Stimulated activated naive CD8-positive, alpha-beta T cell treated with anti-CD3 and anti-CD28 coated beads, Interleukin-15, amount 100 ng/mL, for 72 hours (primary cell): ENCODE measurements around the gene VPS13D.

Experiments
- ATAC-seq: fragments of 150-1000 bp; cut with Tn5 transposase; 2 replicates; pipeline ENCODE4 v1.10.0; 2021; ENCODE audit warnings: mild to moderate bottlenecking, moderate library complexity
- DNase-seq, 2 donors: peaks; one replicate each; pipeline ENCODE4 v3.0.0; 2021 to 2022
- H3K27ac Mint-ChIP-seq, 2 donors: one replicate each; pipeline ENCODE4 v1.8.0; 2022; ENCODE audit warnings: mild to moderate bottlenecking in 2 of 2, mixed read lengths in 2 of 2, moderate library complexity in 2 of 2
- H3K27me3 Mint-ChIP-seq: one replicate; pipeline ENCODE4 v1.8.0; 2022; ENCODE audit warnings: mixed read lengths
- H3K4me1 Mint-ChIP-seq: one replicate; pipeline ENCODE4 v1.8.0; 2022; ENCODE audit warnings: mild to moderate bottlenecking, mixed read lengths
- H3K4me3 Mint-ChIP-seq, 2 donors: one replicate each; pipeline ENCODE4 v1.8.0; 2022; ENCODE audit warnings: mild to moderate bottlenecking in 2 of 2, mixed read lengths in 2 of 2, moderate library complexity in 1 of 2
- H3K9me3 Mint-ChIP-seq, 2 donors: one replicate each; pipeline ENCODE4 v1.8.0; 2022; ENCODE audit warnings: mixed read lengths in 2 of 2

VPS13D gene

GRCh38 chr1:12475947-12476346, 246.1 kb downstream of the VPS13D start:
- Mint-ChIP-seq H3K4me1 (peaks cover 100% of the 10 kb centered on the region), H3K4me3 (peak overlapping the region; percentile 5 to 16), H3K27me3 (no peaks in the 10 kb centered on the region), H3K27ac (no peak overlapping the region), H3K9me3 (no peaks in the 10 kb centered on the region)
- DNase-seq (no peak), ATAC-seq (no peak)

- H3K4me1 Mint-ChIP-seq = peaks cover 100% of the 10 kb centered on the region
- no peaks in the 10 kb centered on the region for H3K27me3 Mint-ChIP-seq
- ATAC-seq (no peak), DNase-seq (no peak)
- H3K27ac Mint-ChIP-seq = peak overlapping the region; percentile 2 to 9
- H3K4me3 Mint-ChIP-seq = peak overlapping the region; percentile 4 to 53
- no peaks in the 10 kb centered on the region for H3K9me3 Mint-ChIP-seq
Measured at GRCh38 chr1:12477314-12477713, 247.5 kb downstream of the VPS13D start.

DNA sequence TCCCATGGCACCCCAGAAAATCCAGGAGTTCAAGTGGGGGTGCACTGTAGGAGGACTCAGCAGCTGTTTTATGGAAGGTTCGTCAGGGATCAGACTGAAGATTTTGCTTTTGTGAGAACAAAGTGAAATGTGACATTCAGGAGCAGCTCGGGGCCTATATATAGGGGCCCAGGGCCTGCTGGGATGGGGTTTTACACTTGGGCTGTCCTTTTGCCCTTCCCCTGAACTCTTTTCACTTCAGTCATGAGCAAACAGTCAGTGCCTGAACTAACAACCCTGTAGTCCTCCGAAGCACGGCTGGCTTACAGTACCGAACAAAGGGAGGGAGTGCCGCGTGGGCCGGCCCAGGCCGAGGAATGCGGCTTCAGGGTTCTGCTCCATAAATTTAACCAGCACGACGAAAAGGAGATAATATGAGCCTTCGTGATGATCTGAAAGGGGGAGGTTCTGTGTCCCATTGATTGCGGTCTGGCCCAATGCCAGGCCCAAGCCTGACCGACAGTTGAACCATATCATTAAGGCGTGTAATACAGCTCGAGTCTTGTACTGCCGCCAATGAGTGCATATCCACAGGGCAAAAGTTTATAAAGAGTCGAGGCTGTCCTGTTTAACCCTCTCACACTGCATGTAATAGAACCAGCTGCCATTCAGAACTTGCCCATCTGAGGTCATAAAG, 248.2 kb downstream of the VPS13D start:
- Mint-ChIP-seq H3K27ac (peak overlapping the region; percentile 90 to 95), H3K27me3 (no peaks in the 10 kb centered on the region), H3K4me3 (peak overlapping the region; percentile 53 to 83), H3K4me1 (peaks cover 94% of the 10 kb centered on the region), H3K9me3 (no peaks in the 10 kb centered on the region)
- DNase-seq (peak; percentile 31 to 55), ATAC-seq (peak; percentile 26)

DNA sequence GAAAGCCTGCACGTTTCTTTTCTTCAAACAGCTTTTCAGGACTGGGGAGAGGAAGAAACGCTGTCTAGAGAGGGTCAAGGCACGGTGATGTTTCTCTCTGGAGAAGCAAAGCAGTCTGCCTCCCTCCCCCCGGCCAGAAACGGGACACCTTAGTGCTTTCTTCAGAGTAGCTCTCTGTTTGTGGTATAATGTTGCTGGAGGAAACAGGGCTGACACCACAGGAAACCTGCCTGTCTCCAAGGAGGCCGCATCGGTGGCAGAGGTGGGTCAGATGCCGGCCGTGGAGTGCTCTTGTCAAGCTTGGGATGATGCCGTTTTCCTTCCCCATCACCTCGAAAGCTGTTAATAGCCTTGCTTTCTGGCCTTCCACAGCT, 248.8 kb downstream of the VPS13D start:
- Mint-ChIP-seq H3K27ac (peak overlapping the region; percentile 90 to 95), H3K27me3 (no peaks in the 10 kb centered on the region), H3K4me1 (peaks cover 88% of the 10 kb centered on the region), H3K9me3 (no peaks in the 10 kb centered on the region), H3K4me3 (peak overlapping the region; percentile 53 to 83)
- peak; percentile 63 for ATAC-seq
- DNase-seq = peak; percentile 22 to 33

DNA sequence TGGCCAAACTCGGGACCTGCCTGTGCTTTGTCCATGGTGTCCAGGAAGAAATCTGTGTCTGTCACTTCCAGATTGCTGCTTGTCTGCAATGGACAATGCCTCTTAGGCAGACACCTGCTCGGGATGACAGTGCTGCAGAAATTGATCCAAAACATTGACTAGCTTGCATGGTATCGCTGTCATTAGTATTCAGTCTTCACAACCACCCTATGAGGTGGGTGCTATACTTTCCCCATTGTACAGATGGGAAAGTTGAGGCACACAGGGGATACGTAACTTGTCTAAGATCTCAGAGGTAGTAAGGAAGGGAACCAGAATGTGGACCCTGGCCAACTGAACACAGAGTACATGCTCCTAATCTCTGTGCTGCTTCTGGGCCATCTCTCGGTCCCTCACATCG, 249.5 kb downstream of the VPS13D start:
- H3K4me3 Mint-ChIP-seq = peak overlapping the region in 1 of 2 donors; percentile 53
- H3K27ac Mint-ChIP-seq = peak overlapping the region; percentile 64 to 90
- ATAC-seq (no peak), DNase-seq (no peak)
- no peaks in the 10 kb centered on the region for H3K27me3 Mint-ChIP-seq
- H3K9me3 Mint-ChIP-seq = no peaks in the 10 kb centered on the region
- H3K4me1 Mint-ChIP-seq = peaks cover 87% of the 10 kb centered on the region

DNA sequence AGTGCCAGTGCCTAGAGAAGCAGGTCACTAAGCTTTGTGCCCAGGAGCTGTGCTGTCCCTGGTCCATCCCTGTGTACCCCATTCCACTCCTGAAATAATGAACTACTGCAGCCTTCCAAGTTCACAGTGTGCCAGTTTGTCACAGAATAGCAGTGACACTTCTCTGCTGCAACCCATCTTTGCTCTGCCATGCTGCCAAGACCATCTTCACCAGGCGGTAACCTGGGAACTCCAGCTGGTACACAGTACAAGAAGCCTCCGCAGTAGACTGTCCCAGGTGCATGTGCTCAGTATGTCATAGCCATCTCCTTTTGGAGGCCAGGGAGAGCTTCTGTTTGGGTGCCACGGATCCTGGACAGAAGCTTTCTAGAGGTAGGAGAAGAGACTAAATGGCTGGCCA, 250.2 kb downstream of the VPS13D start:
- Mint-ChIP-seq H3K27ac (no peak overlapping the region), H3K4me1 (peaks cover 82% of the 10 kb centered on the region), H3K27me3 (no peaks in the 10 kb centered on the region), H3K4me3 (no peak overlapping the region), H3K9me3 (no peaks in the 10 kb centered on the region)
- DNase-seq = no peak
- ATAC-seq = no peak

DNA sequence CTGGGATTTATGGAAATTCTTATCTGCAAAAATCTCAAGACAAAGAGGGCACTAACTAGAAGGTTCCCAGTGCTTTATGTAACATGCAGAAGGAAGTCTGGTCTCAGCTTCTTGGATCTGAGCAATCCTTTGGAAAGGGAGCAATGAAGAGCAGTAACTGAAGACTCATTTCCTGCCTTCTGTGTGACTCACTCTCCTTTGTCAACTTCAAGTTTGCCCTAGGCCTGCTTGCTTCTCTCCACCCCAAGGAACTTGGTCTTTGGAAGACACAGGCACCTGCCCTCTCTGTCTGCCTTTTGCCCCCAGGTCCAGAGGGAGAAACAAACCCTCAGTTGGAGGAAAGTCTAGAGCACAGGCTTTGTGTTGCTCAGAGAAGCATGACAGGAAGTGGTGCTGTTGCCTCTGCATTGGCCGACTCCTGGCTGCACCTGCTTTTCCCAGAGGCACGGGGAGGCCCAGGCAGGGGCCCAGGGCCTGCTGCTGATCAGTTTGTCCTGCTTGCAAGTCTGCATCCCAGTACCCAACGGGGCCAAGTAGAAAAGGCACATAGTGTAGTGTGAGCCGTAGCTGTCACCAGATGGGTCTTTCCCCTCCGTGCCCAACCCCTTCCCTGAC, 251.0 kb downstream of the VPS13D start:
- ATAC-seq (peak; percentile 66), DNase-seq (no peak)
- peaks cover 75% of the 10 kb centered on the region for H3K4me1 Mint-ChIP-seq
- H3K27me3 Mint-ChIP-seq = no peaks in the 10 kb centered on the region
- peak overlapping the region; percentile 71 to 95 for H3K27ac Mint-ChIP-seq
- H3K9me3 Mint-ChIP-seq = no peaks in the 10 kb centered on the region
- H3K4me3 Mint-ChIP-seq = peak overlapping the region in 1 of 2 donors; percentile 80

- no peak for DNase-seq
- Mint-ChIP-seq H3K27ac (no peak overlapping the region), H3K27me3 (no peaks in the 10 kb centered on the region), H3K4me1 (peaks cover 75% of the 10 kb centered on the region), H3K9me3 (no peaks in the 10 kb centered on the region), H3K4me3 (no peak overlapping the region)
- no peak for ATAC-seq
Measured at GRCh38 chr1:12481928-12482327, 252.1 kb downstream of the VPS13D start.

GRCh38 chr1:12482988-12483387, 253.2 kb downstream of the VPS13D start:
- no peaks in the 10 kb centered on the region for H3K27me3 Mint-ChIP-seq
- H3K4me1 Mint-ChIP-seq = peaks cover 66% of the 10 kb centered on the region
- DNase-seq (no peak), ATAC-seq (no peak)
- H3K4me3 Mint-ChIP-seq = no peak overlapping the region
- H3K9me3 Mint-ChIP-seq = no peaks in the 10 kb centered on the region
- H3K27ac Mint-ChIP-seq = no peak overlapping the region

DNA sequence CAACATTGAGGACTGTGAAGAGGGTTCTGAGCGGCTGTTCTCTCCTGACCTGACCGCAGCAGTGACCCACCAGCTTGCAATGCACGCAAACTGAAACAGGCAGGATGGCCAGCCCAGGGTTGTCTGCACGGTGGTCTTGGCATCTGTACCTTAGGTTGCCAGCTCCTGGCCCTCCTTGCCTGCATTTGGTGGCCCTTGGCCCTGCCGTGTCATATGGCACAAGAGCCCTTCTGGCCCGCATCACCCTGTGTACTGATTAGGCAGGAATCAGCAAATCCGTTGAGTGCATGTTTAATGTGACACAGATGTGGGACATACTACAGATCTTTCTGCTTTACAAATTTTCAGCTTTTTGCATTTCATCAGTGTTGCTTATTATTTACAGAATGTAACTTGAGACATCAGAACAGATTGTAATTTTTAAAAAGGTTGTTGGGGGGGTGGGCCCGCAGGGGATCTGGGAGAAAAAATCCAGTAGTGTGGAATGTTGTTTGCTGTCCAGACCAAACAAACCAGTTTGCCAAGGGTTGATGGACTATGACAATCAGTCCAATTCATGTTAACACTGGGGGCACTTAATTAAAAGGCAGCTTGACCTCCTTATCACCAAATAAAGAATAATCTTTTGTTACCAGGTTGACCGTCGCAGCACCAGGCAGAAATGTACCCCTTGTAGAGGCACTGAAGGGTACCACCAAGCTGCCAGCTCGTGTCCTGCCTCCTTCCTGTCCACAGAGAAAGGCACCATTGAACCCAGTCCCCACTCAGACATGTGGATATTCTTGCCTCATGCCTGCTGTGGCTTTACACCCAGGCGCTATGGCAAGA, 255.6 kb downstream of the VPS13D start:
- peaks cover 42% of the 10 kb centered on the region for H3K4me1 Mint-ChIP-seq
- no peak overlapping the region for H3K4me3 Mint-ChIP-seq
- DNase-seq = no peak
- no peak overlapping the region for H3K27ac Mint-ChIP-seq
- ATAC-seq = no peak
- no peaks in the 10 kb centered on the region for H3K9me3 Mint-ChIP-seq
- H3K27me3 Mint-ChIP-seq = no peaks in the 10 kb centered on the region

- Mint-ChIP-seq H3K4me3 (no peak overlapping the region), H3K4me1 (peaks cover 36% of the 10 kb centered on the region), H3K9me3 (no peaks in the 10 kb centered on the region), H3K27ac (no peak overlapping the region), H3K27me3 (no peaks in the 10 kb centered on the region)
- DNase-seq (no peak), ATAC-seq (no peak)
Measured at GRCh38 chr1:12486059-12486341, 256.2 kb downstream of the VPS13D start.

- Mint-ChIP-seq H3K27me3 (no peaks in the 10 kb centered on the region), H3K4me3 (no peak overlapping the region), H3K9me3 (no peaks in the 10 kb centered on the region), H3K4me1 (peaks cover 31% of the 10 kb centered on the region), H3K27ac (peak overlapping the region in 1 of 2 donors; percentile 42)
- DNase-seq (no peak), ATAC-seq (no peak)
Measured at GRCh38 chr1:12486401-12487005, 256.7 kb downstream of the VPS13D start.

GRCh38 chr1:12487520-12487919, 257.7 kb downstream of the VPS13D start:
- ATAC-seq (no peak), DNase-seq (no peak)
- Mint-ChIP-seq H3K4me1 (peaks cover 22% of the 10 kb centered on the region), H3K27me3 (no peaks in the 10 kb centered on the region), H3K4me3 (no peak overlapping the region), H3K9me3 (no peaks in the 10 kb centered on the region), H3K27ac (peak overlapping the region in 1 of 2 donors; percentile 42)

DNA sequence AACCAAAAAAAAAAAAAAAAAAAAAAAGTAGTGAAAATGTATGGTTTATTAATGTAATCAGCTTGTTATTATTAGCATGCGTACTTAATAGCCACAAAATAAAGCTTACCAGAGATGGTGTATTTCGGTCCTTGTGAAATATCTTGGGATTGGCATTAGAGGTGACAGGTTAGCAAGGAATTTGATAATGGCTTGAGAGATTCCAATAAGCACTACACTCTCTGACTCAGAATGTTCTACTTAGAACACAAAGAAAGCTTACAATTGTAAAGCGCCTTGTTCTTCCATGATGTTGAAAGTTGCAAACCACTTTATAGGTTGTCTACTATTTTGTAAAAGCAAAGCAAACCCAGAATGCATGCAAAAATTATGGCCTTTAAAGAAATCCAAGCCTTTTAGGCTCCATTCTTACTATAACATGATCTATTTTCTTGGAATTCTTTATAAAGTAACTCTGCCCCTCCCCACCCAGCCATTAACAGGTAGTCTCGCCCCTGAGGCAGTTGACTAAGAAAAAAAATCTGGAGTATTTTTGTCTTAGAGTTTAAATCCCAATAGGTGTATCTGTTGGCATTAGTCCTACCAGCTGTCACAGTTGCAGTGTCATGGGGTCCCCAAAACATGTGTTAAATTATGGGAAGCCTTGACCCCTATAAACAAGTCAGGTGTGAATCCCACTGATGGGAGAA, 259.0 kb downstream of the VPS13D start:
- no peak for DNase-seq
- no peak for ATAC-seq
- H3K27ac Mint-ChIP-seq = no peak overlapping the region
- H3K27me3 Mint-ChIP-seq = no peaks in the 10 kb centered on the region
- H3K4me1 Mint-ChIP-seq = peaks cover 22% of the 10 kb centered on the region
- no peak overlapping the region for H3K4me3 Mint-ChIP-seq
- H3K9me3 Mint-ChIP-seq = no peaks in the 10 kb centered on the region

DNA sequence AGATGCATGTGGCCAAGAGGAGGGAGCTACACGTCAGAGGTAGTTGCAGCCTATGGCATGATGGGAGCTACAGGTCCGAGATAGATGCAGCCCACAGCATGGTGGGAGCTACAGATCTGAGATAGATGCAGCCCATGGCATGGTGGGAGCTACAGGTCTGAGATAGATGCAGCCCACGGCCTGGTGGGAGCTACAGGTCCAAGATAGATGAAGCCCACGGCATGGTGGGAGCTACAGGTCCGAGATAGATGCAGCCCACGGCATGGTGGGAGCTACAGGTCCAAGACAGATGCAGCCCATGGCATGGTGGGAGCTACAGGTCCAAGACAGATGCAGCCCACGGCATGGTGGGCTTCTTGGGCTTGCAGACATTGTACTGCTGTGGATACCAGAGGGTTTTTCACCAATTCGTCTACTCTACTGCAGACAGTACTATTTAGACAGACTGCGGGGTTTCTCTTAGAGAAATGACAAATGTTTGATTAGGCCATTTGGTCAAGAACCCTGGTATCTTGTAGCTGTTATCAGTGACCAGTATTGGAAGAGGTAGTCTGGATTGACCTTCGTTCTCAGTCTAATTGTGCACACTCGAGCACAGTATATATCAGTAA, 260.8 kb downstream of the VPS13D start:
- no peak overlapping the region for H3K27ac Mint-ChIP-seq
- no peaks in the 10 kb centered on the region for H3K27me3 Mint-ChIP-seq
- DNase-seq = no peak
- H3K4me3 Mint-ChIP-seq = no peak overlapping the region
- peaks cover 23% of the 10 kb centered on the region for H3K4me1 Mint-ChIP-seq
- ATAC-seq = no peak
- no peaks in the 10 kb centered on the region for H3K9me3 Mint-ChIP-seq
